ENCODE data around the gene NAALADL1. TPM values are rescaled to one million over a fixed set of nuclear protein-coding genes. Genes with fewer than 3 reads are reported as not detected.

NAALADL1 gene
- total RNA-seq, 4 donors from 2014 or later, result 2.7 to 8.3 (median 5.1) TPM

DNA sequence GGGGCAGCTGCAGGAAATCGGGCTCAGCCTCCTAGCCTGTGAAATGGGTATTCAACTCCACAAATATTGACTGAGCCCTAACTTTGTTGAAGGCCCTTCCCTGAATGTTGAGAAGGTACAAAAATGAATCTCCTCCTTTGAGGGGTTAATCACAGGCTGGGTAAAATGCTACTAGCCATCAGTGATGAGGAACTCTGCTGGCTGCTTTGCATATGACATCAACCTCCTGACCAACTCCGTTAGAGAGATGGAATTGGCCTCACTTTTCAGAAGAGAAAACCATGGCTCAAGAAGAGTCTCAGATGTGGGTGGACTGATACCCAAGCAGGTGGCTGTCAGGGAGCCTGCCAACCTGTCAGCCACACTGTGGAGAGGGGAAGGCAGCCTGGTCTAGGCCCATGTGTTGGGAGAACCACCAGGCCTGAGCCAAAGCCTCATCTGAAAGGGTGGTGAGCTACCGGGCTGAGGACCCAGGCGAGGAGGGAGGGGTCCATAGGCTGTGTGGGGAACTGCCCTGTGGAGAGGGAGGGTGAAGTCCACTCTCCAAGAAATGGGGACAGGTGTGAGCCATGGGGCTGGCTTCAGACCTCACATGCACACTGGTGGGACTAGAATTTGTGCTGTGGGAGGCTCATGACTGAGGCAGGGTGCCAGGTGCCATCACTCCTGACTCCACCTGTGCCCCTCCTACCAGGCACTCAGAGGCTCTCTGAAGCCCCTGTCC lies 13.7 kb upstream of the NAALADL1 start:
- Histone ChIP-seq H3K9me3 (no peaks in the 10 kb centered on the region), H3K4me3 (no peak overlapping the region), H3K36me3 (no peaks in the 10 kb centered on the region), H3K27ac (no peak overlapping the region), H3K27me3 (no peaks in the 10 kb centered on the region), H3K4me1 (no peaks in the 10 kb centered on the region)
- no peak for TF ChIP-seq POLR2AphosphoS5 (IDR thresholded peaks at IDR 0.05)
- TF ChIP-seq POLR2A (IDR thresholded peaks at IDR 0.05), result no peak
- no peak for TF ChIP-seq EP300 (IDR thresholded peaks at IDR 0.05)
- TF ChIP-seq, protein P1, sequence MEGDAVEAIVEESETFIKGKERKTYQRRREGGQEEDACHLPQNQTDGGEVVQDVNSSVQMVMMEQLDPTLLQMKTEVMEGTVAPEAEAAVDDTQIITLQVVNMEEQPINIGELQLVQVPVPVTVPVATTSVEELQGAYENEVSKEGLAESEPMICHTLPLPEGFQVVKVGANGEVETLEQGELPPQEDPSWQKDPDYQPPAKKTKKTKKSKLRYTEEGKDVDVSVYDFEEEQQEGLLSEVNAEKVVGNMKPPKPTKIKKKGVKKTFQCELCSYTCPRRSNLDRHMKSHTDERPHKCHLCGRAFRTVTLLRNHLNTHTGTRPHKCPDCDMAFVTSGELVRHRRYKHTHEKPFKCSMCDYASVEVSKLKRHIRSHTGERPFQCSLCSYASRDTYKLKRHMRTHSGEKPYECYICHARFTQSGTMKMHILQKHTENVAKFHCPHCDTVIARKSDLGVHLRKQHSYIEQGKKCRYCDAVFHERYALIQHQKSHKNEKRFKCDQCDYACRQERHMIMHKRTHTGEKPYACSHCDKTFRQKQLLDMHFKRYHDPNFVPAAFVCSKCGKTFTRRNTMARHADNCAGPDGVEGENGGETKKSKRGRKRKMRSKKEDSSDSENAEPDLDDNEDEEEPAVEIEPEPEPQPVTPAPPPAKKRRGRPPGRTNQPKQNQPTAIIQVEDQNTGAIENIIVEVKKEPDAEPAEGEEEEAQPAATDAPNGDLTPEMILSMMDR (IDR thresholded peaks at IDR 0.05), result no peak
- DNase-seq (ENCODE audit: low spot score in 2 of 2), result no peak
- WGBS, result 74% methylated on average over 4 of the region's 4 CpGs

DNA sequence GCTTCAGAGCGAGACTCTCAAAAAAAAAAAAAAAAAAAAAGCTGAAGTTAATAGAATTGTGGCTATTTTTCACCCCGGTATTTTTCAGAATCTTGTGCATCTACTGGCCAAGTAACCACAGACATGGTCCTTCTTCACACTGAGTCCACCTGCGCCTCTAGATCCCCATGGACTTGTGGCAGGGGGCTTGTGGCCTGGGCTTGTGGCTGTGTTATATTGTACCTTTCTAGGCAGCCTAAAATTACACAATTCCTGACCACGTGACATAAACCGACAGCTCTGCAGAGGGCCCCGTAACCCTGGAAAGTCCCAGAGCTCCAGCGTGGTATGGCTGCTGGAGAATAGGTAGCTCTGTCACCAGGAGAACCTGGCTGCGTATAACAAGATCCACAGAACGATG lies 10.9 kb upstream of the NAALADL1 start:
- Histone ChIP-seq H3K4me1 (no peaks in the 10 kb centered on the region), H3K27me3 (no peaks in the 10 kb centered on the region), H3K36me3 (no peaks in the 10 kb centered on the region), H3K4me3 (no peak overlapping the region), H3K9me3 (no peaks in the 10 kb centered on the region), H3K27ac (no peak overlapping the region)
- no peak for DNase-seq (ENCODE audit: low spot score in 2 of 2)
- 60% methylated on average over 9 of the region's 9 CpGs for WGBS
- TF ChIP-seq, protein P1 (IDR thresholded peaks at IDR 0.05), result no peak
- TF ChIP-seq EP300 (IDR thresholded peaks at IDR 0.05) (no peak), POLR2AphosphoS5 (IDR thresholded peaks at IDR 0.05) (no peak), POLR2A (IDR thresholded peaks at IDR 0.05) (no peak)

DNA sequence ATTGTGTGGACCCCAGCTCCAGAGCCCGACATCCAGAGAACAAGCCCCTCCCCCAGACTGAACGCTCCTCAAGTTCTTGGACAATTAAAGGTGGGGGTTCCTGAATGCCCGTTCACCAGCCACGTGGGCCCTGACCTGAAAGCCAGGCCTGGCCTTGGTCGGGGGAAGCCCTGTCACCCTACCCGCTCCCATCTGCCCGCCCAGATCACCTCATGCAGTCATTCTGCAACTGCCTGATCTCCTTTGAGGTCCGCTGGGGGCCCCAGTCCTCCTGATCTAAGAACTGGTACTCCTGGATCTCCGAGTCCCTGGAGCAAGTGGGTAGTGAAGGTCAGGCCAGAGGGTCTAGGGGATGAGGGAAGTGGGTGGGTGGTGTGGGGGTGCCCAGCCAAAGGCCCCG lies 9.1 kb upstream of the NAALADL1 start:
- no peak overlapping the region for H3K4me3 ChIP-seq
- no peak for DNase-seq (ENCODE audit: low spot score in 2 of 2)
- no peaks in the 10 kb centered on the region for H3K27me3 ChIP-seq
- H3K36me3 ChIP-seq, result no peaks in the 10 kb centered on the region
- 90% methylated on average over 7 of the region's 10 CpGs for WGBS
- H3K27ac ChIP-seq, result no peak overlapping the region
- H3K4me1 ChIP-seq, result no peaks in the 10 kb centered on the region
- no peaks in the 10 kb centered on the region for H3K9me3 ChIP-seq
- TF ChIP-seq EP300 (IDR thresholded peaks at IDR 0.05), result no peak

DNA sequence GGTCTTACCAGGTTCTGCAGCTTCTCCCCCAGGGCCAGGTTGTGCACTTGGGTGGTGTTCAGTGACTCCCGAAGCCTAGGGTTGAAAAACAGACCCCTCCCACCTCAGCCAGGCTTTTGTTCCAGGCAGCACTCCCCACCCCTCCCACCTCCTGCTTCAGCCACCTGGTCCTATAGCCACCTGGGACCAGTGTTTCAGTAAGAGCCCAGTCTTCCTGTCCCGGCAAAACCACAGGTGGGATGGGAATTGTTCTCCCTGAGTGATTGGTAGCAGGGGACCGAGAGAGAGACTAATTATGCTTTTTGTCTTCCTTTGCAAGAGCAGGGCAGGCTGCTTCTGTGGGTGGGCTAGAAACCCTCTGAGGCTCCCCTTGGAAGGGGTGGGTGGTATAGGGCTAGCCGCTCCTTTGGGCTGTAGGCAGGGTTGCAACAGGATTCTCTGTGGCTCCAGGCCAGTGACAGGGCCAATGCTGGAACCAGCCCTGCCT lies 8.5 kb upstream of the NAALADL1 start:
- no peak for TF ChIP-seq EP300 (IDR thresholded peaks at IDR 0.05)
- TF ChIP-seq POLR2A (IDR thresholded peaks at IDR 0.05), result no peak
- TF ChIP-seq POLR2AphosphoS5 (IDR thresholded peaks at IDR 0.05), result no peak
- TF ChIP-seq, protein P1 (IDR thresholded peaks at IDR 0.05), result no peak
- Histone ChIP-seq H3K27me3 (no peaks in the 10 kb centered on the region), H3K4me1 (no peaks in the 10 kb centered on the region), H3K4me3 (no peak overlapping the region), H3K9me3 (no peaks in the 10 kb centered on the region), H3K36me3 (no peaks in the 10 kb centered on the region), H3K27ac (no peak overlapping the region)
- 71% methylated on average over 3 of the region's 4 CpGs for WGBS
- no peak for DNase-seq (ENCODE audit: low spot score in 2 of 2)

DNA sequence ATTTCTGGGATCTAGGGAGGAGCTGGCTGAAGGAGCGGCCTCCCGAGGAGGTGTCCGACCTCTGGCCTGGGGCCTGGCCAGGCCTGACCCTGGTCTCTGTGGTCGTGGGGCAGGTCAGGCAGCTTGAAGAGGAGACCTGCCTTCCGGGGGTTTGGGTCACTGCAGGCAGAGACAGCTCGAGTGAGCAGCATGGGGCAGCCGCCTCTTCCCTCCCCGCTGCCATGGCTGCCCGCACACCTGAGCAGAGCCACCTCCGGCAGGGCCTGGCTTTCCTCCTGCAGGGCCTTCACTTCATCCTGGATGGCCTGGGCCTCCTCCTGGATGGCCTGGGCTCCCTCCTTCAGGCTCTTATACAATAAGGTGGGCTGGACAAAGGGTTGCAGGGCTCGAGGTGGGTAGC lies 8.0 kb upstream of the NAALADL1 start:
- no peaks in the 10 kb centered on the region for H3K36me3 ChIP-seq
- H3K4me1 ChIP-seq, result no peaks in the 10 kb centered on the region
- no peak overlapping the region for H3K4me3 ChIP-seq
- H3K27me3 ChIP-seq, result no peaks in the 10 kb centered on the region
- H3K9me3 ChIP-seq, result no peaks in the 10 kb centered on the region
- no peak overlapping the region for H3K27ac ChIP-seq
- 70% methylated on average over 2 of the region's 11 CpGs for WGBS
- TF ChIP-seq EP300 (IDR thresholded peaks at IDR 0.05) (no peak), POLR2A (IDR thresholded peaks at IDR 0.05) (no peak), POLR2AphosphoS5 (IDR thresholded peaks at IDR 0.05) (no peak)
- TF ChIP-seq, protein P1 (IDR thresholded peaks at IDR 0.05), result no peak
- no peak for DNase-seq (ENCODE audit: low spot score in 2 of 2)

Data from suprapubic skin (tissue), 4 donors.